ENCODE results near the gene HPSE2. TPM values are rescaled to one million over a fixed set of nuclear protein-coding genes. Genes with fewer than 3 reads are reported as not detected.
"Not testable (repeated sequence)": the region's sequence is repeated elsewhere in the genome, so short reads cannot be mapped to it uniquely, and the experiment has no call there.

Gene HPSE2
- total RNA-seq, 1 donor from 2014 or later: 0.10 TPM

- no peaks in the 10 kb centered on the region for H3K9me3 Mint-ChIP-seq (ENCODE audit: low read depth)
- no peaks in the 10 kb centered on the region for H3K4me1 Mint-ChIP-seq (ENCODE audit: low read depth)
- DNase-seq (ENCODE audit: low spot score, unreplicated experiment): no peak
- H3K27me3 Mint-ChIP-seq: no peaks in the 10 kb centered on the region
- no peaks in the 10 kb centered on the region for H3K36me3 Mint-ChIP-seq (ENCODE audit: insufficient read depth)
- no peak overlapping the region for H3K27ac Mint-ChIP-seq
- TF ChIP-seq CTCF (IDR thresholded peaks at IDR 0.05; ENCODE audit: unreplicated experiment): no peak
- H3K4me3 Mint-ChIP-seq (ENCODE audit: low read depth): no peak overlapping the region
Observed at GRCh38 chr10:98994030-98994429, 241.6 kb downstream of the HPSE2 start.

GRCh38 chr10:98983751-98984150 is 251.9 kb downstream of the HPSE2 start:
- not testable (repeated sequence) for H3K27ac Mint-ChIP-seq; H3K4me3 Mint-ChIP-seq (ENCODE audit: low read depth); DNase-seq (ENCODE audit: low spot score, unreplicated experiment); H3K4me1 Mint-ChIP-seq (ENCODE audit: low read depth); H3K36me3 Mint-ChIP-seq (ENCODE audit: insufficient read depth); H3K9me3 Mint-ChIP-seq (ENCODE audit: low read depth); H3K27me3 Mint-ChIP-seq

- no peak for DNase-seq (ENCODE audit: low spot score, unreplicated experiment)
- H3K4me3 Mint-ChIP-seq (ENCODE audit: low read depth): no peak overlapping the region
- peaks cover 4% of the 10 kb centered on the region for H3K9me3 Mint-ChIP-seq (ENCODE audit: low read depth)
- no peak overlapping the region for H3K27ac Mint-ChIP-seq
- H3K27me3 Mint-ChIP-seq: no peaks in the 10 kb centered on the region
- H3K36me3 Mint-ChIP-seq (ENCODE audit: insufficient read depth): no peaks in the 10 kb centered on the region
- TF ChIP-seq CTCF (IDR thresholded peaks at IDR 0.05; ENCODE audit: unreplicated experiment): no peak
- no peaks in the 10 kb centered on the region for H3K4me1 Mint-ChIP-seq (ENCODE audit: low read depth)
Observed at GRCh38 chr10:98980353-98980752, 255.3 kb downstream of the HPSE2 start.

- Mint-ChIP-seq H3K4me1 (ENCODE audit: low read depth) (peaks cover 6% of the 10 kb centered on the region), H3K36me3 (ENCODE audit: insufficient read depth) (no peaks in the 10 kb centered on the region), H3K27me3 (no peaks in the 10 kb centered on the region), H3K9me3 (ENCODE audit: low read depth) (no peaks in the 10 kb centered on the region), H3K27ac (no peak overlapping the region), H3K4me3 (ENCODE audit: low read depth) (no peak overlapping the region)
- DNase-seq (ENCODE audit: low spot score, unreplicated experiment): no peak
- no peak for TF ChIP-seq CTCF (IDR thresholded peaks at IDR 0.05; ENCODE audit: unreplicated experiment)
Observed at GRCh38 chr10:98971464-98971863, 264.2 kb downstream of the HPSE2 start.

- DNase-seq (ENCODE audit: low spot score, unreplicated experiment): no peak
- no peaks in the 10 kb centered on the region for H3K9me3 Mint-ChIP-seq (ENCODE audit: low read depth)
- H3K4me1 Mint-ChIP-seq (ENCODE audit: low read depth): peaks cover 11% of the 10 kb centered on the region
- no peak overlapping the region for H3K27ac Mint-ChIP-seq
- H3K4me3 Mint-ChIP-seq (ENCODE audit: low read depth): no peak overlapping the region
- no peaks in the 10 kb centered on the region for H3K36me3 Mint-ChIP-seq (ENCODE audit: insufficient read depth)
- no peak for TF ChIP-seq CTCF (IDR thresholded peaks at IDR 0.05; ENCODE audit: unreplicated experiment)
- H3K27me3 Mint-ChIP-seq: no peaks in the 10 kb centered on the region
Observed at GRCh38 chr10:98967601-98968000, 268.1 kb downstream of the HPSE2 start.

- peaks cover 4% of the 10 kb centered on the region for H3K4me1 Mint-ChIP-seq (ENCODE audit: low read depth)
- no peaks in the 10 kb centered on the region for H3K9me3 Mint-ChIP-seq (ENCODE audit: low read depth)
- no peak for DNase-seq (ENCODE audit: low spot score, unreplicated experiment)
- no peak overlapping the region for H3K4me3 Mint-ChIP-seq (ENCODE audit: low read depth)
- H3K36me3 Mint-ChIP-seq (ENCODE audit: insufficient read depth): no peaks in the 10 kb centered on the region
- no peak overlapping the region for H3K27ac Mint-ChIP-seq
- TF ChIP-seq CTCF (IDR thresholded peaks at IDR 0.05; ENCODE audit: unreplicated experiment): no peak
- no peaks in the 10 kb centered on the region for H3K27me3 Mint-ChIP-seq
Observed at GRCh38 chr10:98963608-98964007, 272.0 kb downstream of the HPSE2 start.
